Trophoblast cell (in vitro differentiated cells and primary cell): ENCODE measurements around the gene RNASEL. TPM values are rescaled to one million over a fixed set of nuclear protein-coding genes. Genes with fewer than 3 reads are reported as not detected.
A peak's percentile ranks its signal among the peaks of the same experiment; 100 is the strongest.

Source experiments
- DNase-seq, 2 donors: peaks; one replicate each; pipeline ENCODE4 v3.0.0-alpha.2; 2016
- H2AFZ ChIP-seq: 2 replicates; pipeline ENCODE4 v1.6.1; 2013; ENCODE audit warnings: low read length, moderate library complexity, mild to moderate bottlenecking; ENCODE audit not compliant: insufficient read depth, poor library complexity
- H2AK5ac ChIP-seq: 2 replicates; pipeline ENCODE4 v1.6.1; 2013; ENCODE audit warnings: mild to moderate bottlenecking, low read length
- H2BK120ac ChIP-seq: 2 replicates; pipeline ENCODE4 v1.6.1; 2013; ENCODE audit warnings: low read length, mild to moderate bottlenecking, moderate library complexity; ENCODE audit not compliant: insufficient read depth, poor library complexity
- H2BK12ac ChIP-seq: 2 replicates; pipeline ENCODE4 v1.6.1; 2013; ENCODE audit warnings: mild to moderate bottlenecking, low read length, moderate library complexity
- H2BK5ac ChIP-seq: 2 replicates; pipeline ENCODE4 v1.6.1; 2013; ENCODE audit warnings: low read length, low read depth, moderate library complexity, mild to moderate bottlenecking; ENCODE audit not compliant: poor library complexity
- H3K14ac ChIP-seq: 2 replicates; pipeline ENCODE4 v1.6.1; 2013; ENCODE audit warnings: mild to moderate bottlenecking, low read length
- H3K18ac ChIP-seq: 2 replicates; pipeline ENCODE4 v1.6.1; 2013; ENCODE audit warnings: mild to moderate bottlenecking, low read length
- H3K23ac ChIP-seq: 2 replicates; pipeline ENCODE4 v1.6.1; 2013; ENCODE audit warnings: low read length
- H3K27ac ChIP-seq: 2 replicates; pipeline ENCODE4 v1.5.1; 2013; ENCODE audit warnings: low read depth, mild to moderate bottlenecking, inconsistent platforms, low read length, moderate library complexity
- H3K27me3 ChIP-seq: 2 replicates; pipeline ENCODE4 v1.6.1; 2013; ENCODE audit warnings: inconsistent platforms, mild to moderate bottlenecking, low read length, moderate library complexity; ENCODE audit not compliant: insufficient read depth
- H3K36me3 ChIP-seq, 2 experiments: 1 replicate in 1 of 2; 2 replicates in 1 of 2; pipeline ENCODE4 v1.6.1; 2013; ENCODE audit warnings: low read length in 2 of 2, mild to moderate bottlenecking in 2 of 2, moderate library complexity in 1 of 2; ENCODE audit not compliant: insufficient read depth in 2 of 2, control insufficient read depth in 1 of 2
- H3K4ac ChIP-seq: 2 replicates; pipeline ENCODE4 v1.6.1; 2013; ENCODE audit warnings: low read depth, mild to moderate bottlenecking, low read length, moderate library complexity
- H3K4me1 ChIP-seq, 2 experiments: 1 replicate in 1 of 2; 2 replicates in 1 of 2; pipeline ENCODE4 v1.6.1; 2013; ENCODE audit warnings: low read length in 2 of 2, mild to moderate bottlenecking in 2 of 2, moderate library complexity in 1 of 2; ENCODE audit not compliant: insufficient read depth in 2 of 2, control insufficient read depth in 1 of 2
- H3K4me2 ChIP-seq: 2 replicates; pipeline ENCODE4 v1.6.1; 2013; ENCODE audit warnings: inconsistent platforms, mild to moderate bottlenecking, low read length, moderate library complexity
- H3K4me3 ChIP-seq: 2 replicates; pipeline ENCODE4 v1.5.1; 2013; ENCODE audit warnings: mild to moderate bottlenecking, low read depth, low read length, inconsistent platforms
- H3K79me1 ChIP-seq: one replicate; pipeline ENCODE4 v1.6.1; 2013; ENCODE audit warnings: low read length
- H3K79me2 ChIP-seq: 2 replicates; pipeline ENCODE4 v1.6.1; 2013; ENCODE audit warnings: low read length, mild to moderate bottlenecking; ENCODE audit not compliant: control insufficient read depth, insufficient read depth, poor library complexity
- H3K9ac ChIP-seq: 2 replicates; pipeline ENCODE4 v1.6.1; 2013; ENCODE audit warnings: mild to moderate bottlenecking, low read length
- H3K9me3 ChIP-seq: 2 replicates; pipeline ENCODE4 v1.6.1; 2013; ENCODE audit warnings: low read depth, mild to moderate bottlenecking, control low read depth, inconsistent platforms, low read length; ENCODE audit not compliant: insufficient read depth
- H4K12ac ChIP-seq: 2 replicates; pipeline ENCODE4 v1.6.1; 2013; ENCODE audit warnings: low read depth, mild to moderate bottlenecking, low read length, moderate library complexity
- H4K8ac ChIP-seq: 2 replicates; pipeline ENCODE4 v1.6.1; 2013; ENCODE audit warnings: low read depth, mild to moderate bottlenecking, low read length, moderate library complexity
- H4K91ac ChIP-seq: one replicate; pipeline ENCODE4 v1.6.1; 2013; ENCODE audit warnings: low read depth, mild to moderate bottlenecking, low read length, moderate library complexity
- WGBS: extraction: QIAGEN DNeasy Blood & Tissue Kit; methylation state at CpG from one replicate; pipeline ENCODE4 v1.1.7; 2013; ENCODE audit warnings: missing lambda C conversion rate; ENCODE audit not compliant: insufficient read length, insufficient coverage; ENCODE audit errors: extremely low coverage; 5-methylcytosine and 5-hydroxymethylcytosine counted together
- polyA plus RNA-seq: library from polyadenylated mRNA; stranded (reverse); fragments of 200-250 nt; gene quantifications from 2 replicates; pipeline ENCODE4 v1.2.3, GENCODE V29; 2013

Gene RNASEL
- 1.2 and 1.4 TPM in 2 replicates for polyA plus RNA-seq

- Histone ChIP-seq H4K8ac (peak within 1 kb of the TSS; percentile 62), H3K36me3 (no peaks in the 10 kb centered on the region), H4K12ac (peak within 1 kb of the TSS; percentile 45), H4K91ac (peak within 1 kb of the TSS; percentile 41), H3K18ac (no peak within 1 kb of the TSS), H2BK120ac (peak within 1 kb of the TSS; percentile 18), H3K14ac (no peak within 1 kb of the TSS), H3K4me2 (peak within 1 kb of the TSS; percentile 61), H3K9me3 (no peaks in the 10 kb centered on the region), H3K23ac (no peak within 1 kb of the TSS), H3K27ac (peak within 1 kb of the TSS; percentile 27), H3K9ac (peak within 1 kb of the TSS; percentile 11), H2BK5ac (no peak within 1 kb of the TSS), H2AK5ac (no peak within 1 kb of the TSS), H3K79me2 (no peaks in the 10 kb centered on the region), H2BK12ac (no peak within 1 kb of the TSS), H3K4me3 (peak within 1 kb of the TSS; percentile 45), H3K4me1 (no peaks in the 10 kb centered on the region), H3K4ac (no peak within 1 kb of the TSS), H3K27me3 (no peaks in the 10 kb centered on the region), H2AFZ (peak within 1 kb of the TSS; percentile 48), H3K79me1 (no peaks in the 10 kb centered on the region)
- WGBS, result no CpG with 5 or more reads among the region's 20 CpGs
- peak; percentile 86 to 91 for DNase-seq
These were observed at the start of gene RNASEL for GRCh38 chr1:182588500-182589396. Gene RNASEL (minus strand): TSS chr1:182589256. CDS start chr1:182586806, 2,450 bp downstream.

GRCh38 chr1:182637769-182638168, 48.7 kb upstream of the RNASEL start:
- H2AK5ac ChIP-seq, result no peak overlapping the region
- H3K36me3 ChIP-seq, result no peaks in the 10 kb centered on the region
- DNase-seq, result no peak
- no peaks in the 10 kb centered on the region for H3K79me2 ChIP-seq
- H4K12ac ChIP-seq, result no peak overlapping the region
- no CpG with 5 or more reads among the region's 5 CpGs for WGBS
- H4K8ac ChIP-seq, result no peak overlapping the region
- H3K79me1 ChIP-seq, result peaks cover 22% of the 10 kb centered on the region
- no peak overlapping the region for H3K18ac ChIP-seq
- H3K23ac ChIP-seq, result no peak overlapping the region
- no peak overlapping the region for H3K4me2 ChIP-seq
- no peaks in the 10 kb centered on the region for H3K27me3 ChIP-seq
- no peak overlapping the region for H3K4me3 ChIP-seq
- no peaks in the 10 kb centered on the region for H3K9me3 ChIP-seq
- peaks cover 10 to 24% of the 10 kb centered on the region in 2 experiments for H3K4me1 ChIP-seq
- H3K9ac ChIP-seq, result no peak overlapping the region
- no peak overlapping the region for H2AFZ ChIP-seq
- no peak overlapping the region for H2BK120ac ChIP-seq
- H4K91ac ChIP-seq, result no peak overlapping the region
- no peak overlapping the region for H3K14ac ChIP-seq
- H3K27ac ChIP-seq, result no peak overlapping the region
- no peak overlapping the region for H3K4ac ChIP-seq
- H2BK12ac ChIP-seq, result no peak overlapping the region
- H2BK5ac ChIP-seq, result no peak overlapping the region

DNA sequence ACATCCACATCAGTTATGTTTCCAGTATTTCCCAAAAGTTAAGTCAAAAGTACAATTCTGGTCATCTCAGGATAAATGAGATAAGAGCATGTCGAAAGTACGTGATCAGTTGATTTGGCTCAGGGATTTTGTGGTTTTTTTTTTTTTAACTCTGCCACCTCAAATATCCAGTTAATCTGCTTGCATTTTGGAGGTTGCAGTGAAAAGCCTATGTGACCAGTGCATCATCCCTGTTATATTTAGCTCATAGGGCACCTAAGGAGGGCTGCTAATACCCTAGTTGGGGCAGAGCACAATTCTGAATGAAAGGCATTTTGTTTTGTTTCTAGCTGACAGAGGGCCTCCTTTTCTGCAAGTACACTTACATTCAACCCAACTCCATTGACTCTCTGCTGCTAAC, 46.8 kb upstream of the RNASEL start:
- no CpG with 5 or more reads among the region's 2 CpGs for WGBS
- Histone ChIP-seq H2AK5ac (no peak overlapping the region), H4K12ac (no peak overlapping the region), H3K79me1 (peaks cover 22% of the 10 kb centered on the region), H3K27ac (peak overlapping the region; percentile 27), H3K27me3 (no peaks in the 10 kb centered on the region), H3K36me3 (no peaks in the 10 kb centered on the region), H2BK120ac (no peak overlapping the region), H2AFZ (no peak overlapping the region), H3K79me2 (no peaks in the 10 kb centered on the region), H3K18ac (no peak overlapping the region), H4K8ac (no peak overlapping the region), H2BK5ac (no peak overlapping the region), H3K4ac (no peak overlapping the region), H3K14ac (no peak overlapping the region), H4K91ac (no peak overlapping the region), H2BK12ac (no peak overlapping the region), H3K23ac (no peak overlapping the region), H3K9me3 (no peaks in the 10 kb centered on the region), H3K4me3 (no peak overlapping the region), H3K9ac (no peak overlapping the region), H3K4me2 (no peak overlapping the region), H3K4me1 (peaks cover 13 to 27% of the 10 kb centered on the region in 2 experiments)
- DNase-seq, result no peak

- H2AFZ ChIP-seq, result no peak overlapping the region
- no peaks in the 10 kb centered on the region for H3K27me3 ChIP-seq
- peak overlapping the region; percentile 79 for H2BK120ac ChIP-seq
- no CpG with 5 or more reads among the region's 9 CpGs for WGBS
- no peak overlapping the region for H3K4me2 ChIP-seq
- H3K36me3 ChIP-seq, result no peaks in the 10 kb centered on the region
- peak overlapping the region; percentile 67 for H2AK5ac ChIP-seq
- H4K91ac ChIP-seq, result peak overlapping the region; percentile 93
- peak overlapping the region; percentile 80 for H2BK12ac ChIP-seq
- H3K9ac ChIP-seq, result no peak overlapping the region
- H3K4me3 ChIP-seq, result no peak overlapping the region
- peak overlapping the region; percentile 39 for H3K4ac ChIP-seq
- peak overlapping the region; percentile 85 for H3K27ac ChIP-seq
- H3K4me1 ChIP-seq, result peaks cover 24 to 38% of the 10 kb centered on the region in 2 experiments
- peak overlapping the region; percentile 56 for H3K18ac ChIP-seq
- H3K79me2 ChIP-seq, result peaks cover 2% of the 10 kb centered on the region
- peaks cover 31% of the 10 kb centered on the region for H3K79me1 ChIP-seq
- peak overlapping the region; percentile 62 for H3K14ac ChIP-seq
- H3K23ac ChIP-seq, result no peak overlapping the region
- no peak overlapping the region for H4K12ac ChIP-seq
- peak overlapping the region; percentile 68 for H2BK5ac ChIP-seq
- no peaks in the 10 kb centered on the region for H3K9me3 ChIP-seq
- peak overlapping the region; percentile 30 for H4K8ac ChIP-seq
- DNase-seq, result no peak
These were observed 45.4 kb upstream of the RNASEL start for GRCh38 chr1:182634306-182635072.
